Liver (tissue), 9 donors: ENCODE measurements around the gene MAN1C1. TPM values are rescaled to one million over a fixed set of nuclear protein-coding genes. Genes with fewer than 3 reads are reported as not detected.

Experiments
- DNase-seq: peaks from one replicate; pipeline ENCODE4 v3.0.0-alpha.2; 2017; ENCODE audit warnings: low spot score
- H3K27ac ChIP-seq, 2 donors: one replicate each; pipeline ENCODE4 v1.7.0; 2013; ENCODE audit warnings: inconsistent platforms in 2 of 2, low read length in 2 of 2, control low read depth in 1 of 2, low read depth in 1 of 2, mild to moderate bottlenecking in 1 of 2
- H3K27me3 ChIP-seq, 4 donors: one replicate each; pipeline versions ENCODE4 v1.6.1 to v1.7.0; 2013; ENCODE audit warnings: low read length in 3 of 4, inconsistent platforms in 1 of 4, mild to moderate bottlenecking in 1 of 4, moderate library complexity in 1 of 4; ENCODE audit not compliant: control insufficient read depth in 4 of 4, insufficient read depth in 4 of 4
- H3K36me3 ChIP-seq, 4 donors: one replicate each; pipeline versions ENCODE4 v1.6.1 to v1.7.0; 2013; ENCODE audit warnings: low read length in 3 of 4, mild to moderate bottlenecking in 3 of 4, low read depth in 1 of 4, moderate library complexity in 1 of 4; ENCODE audit not compliant: control insufficient read depth in 4 of 4, insufficient read depth in 3 of 4
- H3K4me1 ChIP-seq, 4 donors: one replicate each; pipeline versions ENCODE4 v1.6.1 to v1.7.0; 2013; ENCODE audit warnings: low read length in 3 of 4, mild to moderate bottlenecking in 3 of 4, moderate library complexity in 1 of 4; ENCODE audit not compliant: control insufficient read depth in 4 of 4, insufficient read depth in 4 of 4
- H3K4me3 ChIP-seq, 3 donors: one replicate each; pipeline versions ENCODE4 v1.6.1 to v1.7.0; 2013; ENCODE audit warnings: low read length in 3 of 3, control low read depth in 1 of 3, low read depth in 1 of 3, mild to moderate bottlenecking in 1 of 3
- H3K9ac ChIP-seq, 2 donors: one replicate each; pipeline ENCODE4 v1.7.0; 2013; ENCODE audit warnings: low read length in 2 of 2, mild to moderate bottlenecking in 2 of 2, moderate library complexity in 2 of 2, control low read depth in 1 of 2, low read depth in 1 of 2
- H3K9me3 ChIP-seq, 4 donors: one replicate each; pipeline versions ENCODE4 v1.6.1 to v1.7.0; 2013; ENCODE audit warnings: low read length in 3 of 4; ENCODE audit not compliant: control insufficient read depth in 4 of 4
- EGR1 ChIP-seq, 2 donors: IDR thresholded peaks; 2 replicates each; pipeline ENCODE4 v1.6.1; 2016 to 2018; ENCODE audit warnings: antibody characterized with exemption in 2 of 2, low read depth in 2 of 2
- FOXA1 ChIP-seq: IDR thresholded peaks from 2 replicates; pipeline ENCODE4 v1.6.1; 2016; ENCODE audit warnings: antibody characterized with exemption
- FOXA2 ChIP-seq: IDR thresholded peaks from 2 replicates; pipeline ENCODE4 v1.6.1; 2016; ENCODE audit warnings: antibody characterized with exemption
- GABPA ChIP-seq, 2 donors: IDR thresholded peaks in 1 of 2; conservative IDR thresholded peaks in 1 of 2; 2 replicates each; pipeline ENCODE4 v1.6.1; 2016; ENCODE audit warnings: antibody characterized with exemption in 2 of 2, mild to moderate bottlenecking in 1 of 2, moderate library complexity in 1 of 2
- HNF4A ChIP-seq, 2 donors: conservative IDR thresholded peaks; 2 replicates each; pipeline ENCODE4 v1.6.1; 2016; ENCODE audit warnings: antibody characterized with exemption in 2 of 2, mild to moderate bottlenecking in 2 of 2
- HNF4G ChIP-seq: IDR thresholded peaks from 2 replicates; pipeline ENCODE4 v1.6.1; 2016; ENCODE audit warnings: antibody characterized with exemption
- JUND ChIP-seq, 2 donors: IDR thresholded peaks; 2 replicates each; pipeline ENCODE4 v1.6.1; 2016; ENCODE audit warnings: antibody characterized with exemption in 2 of 2
- NR2F2 ChIP-seq: IDR thresholded peaks from 2 replicates; pipeline ENCODE4 v1.6.1; 2016; ENCODE audit warnings: antibody characterized with exemption
- RAD21 ChIP-seq, 2 donors: IDR thresholded peaks; 2 replicates each; pipeline ENCODE4 v1.6.1; 2016; ENCODE audit warnings: antibody characterized with exemption in 2 of 2, mild to moderate bottlenecking in 2 of 2
- RXRA ChIP-seq, 2 donors: IDR thresholded peaks; 2 replicates each; pipeline ENCODE4 v1.6.1; 2017 to 2018; ENCODE audit warnings: antibody characterized with exemption in 2 of 2, mild to moderate bottlenecking in 1 of 2
- SP1 ChIP-seq: IDR thresholded peaks from 2 replicates; pipeline ENCODE4 v1.6.1; 2018; ENCODE audit warnings: antibody characterized with exemption, mild to moderate bottlenecking
- TAF1 ChIP-seq: conservative IDR thresholded peaks from 2 replicates; pipeline ENCODE4 v1.6.1; 2016; ENCODE audit warnings: antibody characterized with exemption, mild to moderate bottlenecking
- YY1 ChIP-seq: IDR thresholded peaks from 2 replicates; pipeline ENCODE4 v1.6.1; 2016; ENCODE audit warnings: antibody characterized with exemption, mild to moderate bottlenecking
- WGBS: extraction: QIAGEN DNeasy Blood & Tissue Kit; methylation state at CpG from one replicate; pipeline ENCODE4 v1.1.7; 2013; 5-methylcytosine and 5-hydroxymethylcytosine counted together
- polyA plus RNA-seq, 2 donors: library from polyadenylated mRNA; stranded (reverse) in 1 of 2; unstranded in 1 of 2; fragments of 200-250 nt in 1 of 2; fragments of >200 nt in 1 of 2; fragmentation: Nextera tagmentation in 1 of 2; extraction: Ambion mirVana in 1 of 2; gene quantifications; one replicate each; pipeline versions ENCODE4 v1.2.1 to v1.2.3, GENCODE V29; 2013 to 2015
- total RNA-seq, 2 donors: library from RNA; depleted of rRNA; stranded (reverse); fragments of >200 nt; gene quantifications; one replicate each; pipeline ENCODE4 v1.2.3, GENCODE V29; 2014
- TF ChIP-seq, protein P1 (sequence below): IDR thresholded peaks from 2 replicates; pipeline ENCODE4 v1.6.1; 2016; ENCODE audit warnings: antibody characterized with exemption
- TF ChIP-seq, protein P2 (sequence below): IDR thresholded peaks from 2 replicates; pipeline ENCODE4 v1.6.1; 2016; ENCODE audit warnings: antibody characterized with exemption
- TF ChIP-seq, protein P3 (sequence below): fragments of 150-350 bp; IDR thresholded peaks from 2 replicates; pipeline ENCODE4 v1.5.1; 2017; ENCODE audit warnings: improper control_type of control experiment, low read depth, low read length; ENCODE audit not compliant: missing input control
- TF ChIP-seq, protein P4 (sequence below): IDR thresholded peaks from 2 replicates; pipeline ENCODE4 v1.6.1; 2016; ENCODE audit warnings: antibody characterized with exemption
- donor health status: healthy.
- donor health status: healthy.
- donor health status: healthy.
- donor health status: healthy.
- donor health status: healthy.

Gene MAN1C1
- total and polyA plus RNA-seq, 4 donors = 6.3 to 16.0 (median 8.1) TPM

DNA sequence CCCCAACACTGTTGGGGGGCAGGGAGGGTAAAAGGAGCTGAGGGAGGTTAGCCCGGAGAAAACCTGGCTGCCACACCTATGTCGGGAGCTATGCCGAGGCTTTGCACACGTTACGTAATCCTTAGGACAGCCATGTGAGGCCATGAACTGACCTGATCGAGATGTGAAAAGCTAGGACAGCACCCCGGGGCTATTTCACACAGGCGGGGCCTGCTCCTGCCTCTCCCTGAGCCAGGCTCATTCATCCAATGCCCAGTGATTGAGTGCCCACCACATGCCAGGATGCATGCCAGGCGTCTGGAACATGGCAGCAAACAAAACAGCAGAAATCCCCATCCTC lies 43.0 kb upstream of the MAN1C1 start (continued):
- peak; percentile 54 for TF ChIP-seq YY1
- no peak for TF ChIP-seq GABPA (IDR thresholded peaks at IDR 0.05 in 1 of 2, conservative IDR thresholded peaks at IDR 0.05 in 1 of 2)
- TF ChIP-seq NR2F2 = no peak
- no peak for TF ChIP-seq EGR1 (IDR thresholded peaks at IDR 0.05; ENCODE audit: low read depth in 2 of 2)
- TF ChIP-seq SP1 = peak; percentile 46
- no peak for TF ChIP-seq TAF1
- peak; percentile 83 for TF ChIP-seq RXRA (IDR thresholded peaks at IDR 0.05)
- TF ChIP-seq, protein P1, sequence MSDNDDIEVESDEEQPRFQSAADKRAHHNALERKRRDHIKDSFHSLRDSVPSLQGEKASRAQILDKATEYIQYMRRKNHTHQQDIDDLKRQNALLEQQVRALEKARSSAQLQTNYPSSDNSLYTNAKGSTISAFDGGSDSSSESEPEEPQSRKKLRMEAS = no peak

DNA sequence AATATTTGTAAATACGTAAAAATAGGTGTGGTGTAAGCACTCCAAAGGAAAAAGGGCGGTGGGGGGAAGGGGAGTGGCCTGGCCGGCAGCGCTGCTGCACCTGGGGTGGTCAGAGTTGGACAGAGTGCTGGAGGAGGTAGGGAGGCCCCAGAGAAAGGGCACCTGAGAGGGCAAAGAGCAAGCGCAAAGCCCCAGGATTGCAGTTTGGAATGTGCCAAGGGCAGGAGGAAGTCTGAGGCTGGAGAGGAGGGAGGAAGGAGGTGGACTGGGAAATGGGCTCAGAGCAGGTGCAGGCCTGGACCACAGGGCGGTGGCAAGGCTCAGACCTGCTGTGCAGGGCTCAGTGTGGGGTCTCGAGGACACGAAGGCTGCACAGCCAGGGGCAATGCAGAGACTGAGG lies 42.6 kb upstream of the MAN1C1 start:
- Histone ChIP-seq H3K9ac (no peak overlapping the region), H3K9me3 (no peaks in the 10 kb centered on the region), H3K27me3 (no peaks in the 10 kb centered on the region), H3K4me1 (peaks cover 6 to 40% (median 37%) of the 10 kb centered on the region in 4 donors), H3K27ac (peak overlapping the region; percentile 4 to 16), H3K36me3 (no peaks in the 10 kb centered on the region), H3K4me3 (no peak overlapping the region)
- TF ChIP-seq HNF4A (conservative IDR thresholded peaks at IDR 0.05) (no peak), FOXA1 (no peak), FOXA2 (no peak), SP1 (no peak), EGR1 (IDR thresholded peaks at IDR 0.05; ENCODE audit: low read depth in 2 of 2) (no peak), GABPA (IDR thresholded peaks at IDR 0.05 in 1 of 2, conservative IDR thresholded peaks at IDR 0.05 in 1 of 2) (no peak), HNF4G (no peak), TAF1 (no peak), NR2F2 (no peak), JUND (IDR thresholded peaks at IDR 0.05) (no peak), YY1 (no peak), RAD21 (IDR thresholded peaks at IDR 0.05) (no peak)
- TF ChIP-seq, protein P2, sequence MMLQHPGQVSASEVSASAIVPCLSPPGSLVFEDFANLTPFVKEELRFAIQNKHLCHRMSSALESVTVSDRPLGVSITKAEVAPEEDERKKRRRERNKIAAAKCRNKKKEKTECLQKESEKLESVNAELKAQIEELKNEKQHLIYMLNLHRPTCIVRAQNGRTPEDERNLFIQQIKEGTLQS = no peak
- TF ChIP-seq, protein P3, sequence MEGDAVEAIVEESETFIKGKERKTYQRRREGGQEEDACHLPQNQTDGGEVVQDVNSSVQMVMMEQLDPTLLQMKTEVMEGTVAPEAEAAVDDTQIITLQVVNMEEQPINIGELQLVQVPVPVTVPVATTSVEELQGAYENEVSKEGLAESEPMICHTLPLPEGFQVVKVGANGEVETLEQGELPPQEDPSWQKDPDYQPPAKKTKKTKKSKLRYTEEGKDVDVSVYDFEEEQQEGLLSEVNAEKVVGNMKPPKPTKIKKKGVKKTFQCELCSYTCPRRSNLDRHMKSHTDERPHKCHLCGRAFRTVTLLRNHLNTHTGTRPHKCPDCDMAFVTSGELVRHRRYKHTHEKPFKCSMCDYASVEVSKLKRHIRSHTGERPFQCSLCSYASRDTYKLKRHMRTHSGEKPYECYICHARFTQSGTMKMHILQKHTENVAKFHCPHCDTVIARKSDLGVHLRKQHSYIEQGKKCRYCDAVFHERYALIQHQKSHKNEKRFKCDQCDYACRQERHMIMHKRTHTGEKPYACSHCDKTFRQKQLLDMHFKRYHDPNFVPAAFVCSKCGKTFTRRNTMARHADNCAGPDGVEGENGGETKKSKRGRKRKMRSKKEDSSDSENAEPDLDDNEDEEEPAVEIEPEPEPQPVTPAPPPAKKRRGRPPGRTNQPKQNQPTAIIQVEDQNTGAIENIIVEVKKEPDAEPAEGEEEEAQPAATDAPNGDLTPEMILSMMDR = no peak
- TF ChIP-seq, protein P4, sequence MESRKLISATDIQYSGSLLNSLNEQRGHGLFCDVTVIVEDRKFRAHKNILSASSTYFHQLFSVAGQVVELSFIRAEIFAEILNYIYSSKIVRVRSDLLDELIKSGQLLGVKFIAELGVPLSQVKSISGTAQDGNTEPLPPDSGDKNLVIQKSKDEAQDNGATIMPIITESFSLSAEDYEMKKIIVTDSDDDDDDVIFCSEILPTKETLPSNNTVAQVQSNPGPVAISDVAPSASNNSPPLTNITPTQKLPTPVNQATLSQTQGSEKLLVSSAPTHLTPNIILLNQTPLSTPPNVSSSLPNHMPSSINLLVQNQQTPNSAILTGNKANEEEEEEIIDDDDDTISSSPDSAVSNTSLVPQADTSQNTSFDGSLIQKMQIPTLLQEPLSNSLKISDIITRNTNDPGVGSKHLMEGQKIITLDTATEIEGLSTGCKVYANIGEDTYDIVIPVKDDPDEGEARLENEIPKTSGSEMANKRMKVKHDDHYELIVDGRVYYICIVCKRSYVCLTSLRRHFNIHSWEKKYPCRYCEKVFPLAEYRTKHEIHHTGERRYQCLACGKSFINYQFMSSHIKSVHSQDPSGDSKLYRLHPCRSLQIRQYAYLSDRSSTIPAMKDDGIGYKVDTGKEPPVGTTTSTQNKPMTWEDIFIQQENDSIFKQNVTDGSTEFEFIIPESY = no peak
- WGBS = 54% methylated on average over 8 of the region's 8 CpGs
- DNase-seq = no peak

DNA sequence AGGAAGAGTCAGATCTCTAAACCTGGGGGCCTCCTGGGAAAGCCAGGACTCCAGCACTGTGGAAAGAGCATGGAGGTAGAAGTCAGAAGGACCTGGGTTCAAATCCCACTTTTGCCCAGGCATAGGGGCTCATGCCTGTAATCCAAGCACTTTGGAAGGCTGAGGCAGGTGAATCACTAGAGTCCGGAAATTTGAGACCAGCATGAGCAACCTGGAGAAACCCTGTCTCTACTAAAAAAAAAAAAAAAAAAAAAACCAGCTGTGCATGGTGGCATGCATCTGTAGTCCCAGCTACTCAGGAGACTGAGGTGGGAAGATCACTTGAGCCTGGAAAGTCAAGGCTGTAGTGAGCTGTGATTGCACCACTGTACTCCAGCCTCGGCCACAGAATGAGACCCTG lies 41.4 kb upstream of the MAN1C1 start:
- 97% methylated on average over 2 of the region's 2 CpGs for WGBS
- Histone ChIP-seq H3K36me3 (no peaks in the 10 kb centered on the region), H3K27me3 (no peaks in the 10 kb centered on the region), H3K9me3 (no peaks in the 10 kb centered on the region), H3K4me3 (no peak overlapping the region), H3K9ac (no peak overlapping the region), H3K27ac (no peak overlapping the region), H3K4me1 (peaks cover 6 to 40% (median 37%) of the 10 kb centered on the region in 4 donors)
- no peak for DNase-seq
- TF ChIP-seq GABPA (IDR thresholded peaks at IDR 0.05 in 1 of 2, conservative IDR thresholded peaks at IDR 0.05 in 1 of 2) (no peak), TAF1 (no peak), RAD21 (IDR thresholded peaks at IDR 0.05) (no peak), FOXA2 (no peak), HNF4A (conservative IDR thresholded peaks at IDR 0.05) (no peak)
